22Rv1 (cell line): ENCODE data around the gene COL25A1.
"Not testable (repeated sequence)": the region's sequence is repeated elsewhere in the genome, so short reads cannot be mapped to it uniquely, and the experiment has no call there.

Experiments used
- H3K27ac ChIP-seq: fragments of 450-650 bp; 2 replicates; pipeline ENCODE4 v1.5.1; 2017
- ZFX ChIP-seq: fragments of 450-650 bp; IDR thresholded peaks from 2 replicates; pipeline ENCODE4 v1.6.1; 2017; ENCODE audit warnings: antibody characterized with exemption, borderline replicate concordance
- TF ChIP-seq, protein P1 (sequence below): fragments of 450-650 bp; IDR thresholded peaks from 2 replicates; pipeline ENCODE4 v1.5.1; 2017; ENCODE audit warnings: mild to moderate bottlenecking

Gene COL25A1

GRCh38 chr4:109119852-109120251 lies 182.6 kb downstream of the COL25A1 start:
- TF ChIP-seq, protein P1, sequence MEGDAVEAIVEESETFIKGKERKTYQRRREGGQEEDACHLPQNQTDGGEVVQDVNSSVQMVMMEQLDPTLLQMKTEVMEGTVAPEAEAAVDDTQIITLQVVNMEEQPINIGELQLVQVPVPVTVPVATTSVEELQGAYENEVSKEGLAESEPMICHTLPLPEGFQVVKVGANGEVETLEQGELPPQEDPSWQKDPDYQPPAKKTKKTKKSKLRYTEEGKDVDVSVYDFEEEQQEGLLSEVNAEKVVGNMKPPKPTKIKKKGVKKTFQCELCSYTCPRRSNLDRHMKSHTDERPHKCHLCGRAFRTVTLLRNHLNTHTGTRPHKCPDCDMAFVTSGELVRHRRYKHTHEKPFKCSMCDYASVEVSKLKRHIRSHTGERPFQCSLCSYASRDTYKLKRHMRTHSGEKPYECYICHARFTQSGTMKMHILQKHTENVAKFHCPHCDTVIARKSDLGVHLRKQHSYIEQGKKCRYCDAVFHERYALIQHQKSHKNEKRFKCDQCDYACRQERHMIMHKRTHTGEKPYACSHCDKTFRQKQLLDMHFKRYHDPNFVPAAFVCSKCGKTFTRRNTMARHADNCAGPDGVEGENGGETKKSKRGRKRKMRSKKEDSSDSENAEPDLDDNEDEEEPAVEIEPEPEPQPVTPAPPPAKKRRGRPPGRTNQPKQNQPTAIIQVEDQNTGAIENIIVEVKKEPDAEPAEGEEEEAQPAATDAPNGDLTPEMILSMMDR, result no peak
- no peak for TF ChIP-seq ZFX
- H3K27ac ChIP-seq, result no peak overlapping the region

GRCh38 chr4:109118635-109119034 lies 183.8 kb downstream of the COL25A1 start:
- TF ChIP-seq, protein P1, result no peak
- TF ChIP-seq ZFX, result no peak
- H3K27ac ChIP-seq, result no peak overlapping the region

DNA sequence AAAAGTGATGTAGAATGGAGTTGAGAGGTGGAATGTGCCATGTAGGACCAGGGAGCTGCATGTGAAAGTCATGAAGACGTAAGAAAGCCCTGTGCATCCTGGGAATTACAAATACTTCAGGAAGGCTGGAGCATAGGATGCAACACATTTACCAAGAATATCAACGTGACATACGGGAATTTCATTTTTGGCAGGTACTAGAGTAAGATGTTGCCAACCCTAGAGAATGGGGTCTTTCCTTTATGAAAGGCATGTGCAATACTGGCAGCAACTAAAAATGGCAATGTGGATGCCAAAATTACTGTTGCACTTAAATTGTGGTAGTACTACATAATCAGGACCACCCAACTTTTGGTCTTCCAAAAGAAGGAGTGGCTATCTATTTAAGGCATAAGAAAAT lies 188.0 kb downstream of the COL25A1 start:
- H3K27ac ChIP-seq, result no peak overlapping the region
- TF ChIP-seq, protein P1, result no peak
- TF ChIP-seq ZFX, result no peak

DNA sequence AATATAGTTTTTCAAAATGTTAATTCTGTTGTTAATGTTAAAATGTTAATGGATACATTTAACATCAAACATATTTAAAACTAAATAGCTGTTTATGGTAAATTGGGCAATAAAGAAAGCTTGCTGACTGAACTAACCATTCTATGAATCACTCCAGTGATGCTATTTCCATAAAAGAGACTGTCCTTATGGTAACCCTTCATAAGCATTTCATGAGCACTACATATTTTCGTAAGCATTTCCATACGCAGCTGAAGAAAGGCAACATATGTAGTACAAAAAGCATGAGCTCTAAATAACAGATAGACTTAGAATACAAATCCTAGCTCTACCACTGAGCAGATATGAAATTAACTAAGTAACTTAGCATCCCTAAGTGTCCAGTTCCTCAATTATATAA lies 188.9 kb downstream of the COL25A1 start:
- no peak overlapping the region for H3K27ac ChIP-seq
- no peak for TF ChIP-seq ZFX
- TF ChIP-seq, protein P1, result no peak

DNA sequence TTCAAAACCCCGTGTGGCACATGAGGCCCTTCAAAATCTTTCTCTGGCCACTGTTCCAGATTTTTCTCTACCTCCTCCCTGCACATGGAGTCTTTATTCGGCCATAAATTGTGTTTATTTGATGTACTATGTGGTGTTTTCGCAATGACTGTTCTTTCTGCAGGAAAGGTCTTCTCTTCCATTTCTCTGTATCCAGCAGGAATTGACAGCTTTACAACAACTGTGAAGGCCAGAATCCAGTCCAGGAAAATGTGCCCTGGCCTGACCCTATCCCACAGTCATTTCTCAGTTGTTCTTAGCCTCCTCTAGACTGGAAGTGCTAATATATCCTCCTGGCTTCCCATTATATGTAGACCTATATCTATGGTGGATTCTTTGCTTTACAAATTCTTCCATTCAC lies 191.4 kb downstream of the COL25A1 start:
- H3K27ac ChIP-seq, result no peak overlapping the region
- TF ChIP-seq ZFX, result no peak
- TF ChIP-seq, protein P1, result no peak

- H3K27ac ChIP-seq, result not testable (repeated sequence)
Measured at GRCh38 chr4:109108215-109108614, 194.2 kb downstream of the COL25A1 start.

DNA sequence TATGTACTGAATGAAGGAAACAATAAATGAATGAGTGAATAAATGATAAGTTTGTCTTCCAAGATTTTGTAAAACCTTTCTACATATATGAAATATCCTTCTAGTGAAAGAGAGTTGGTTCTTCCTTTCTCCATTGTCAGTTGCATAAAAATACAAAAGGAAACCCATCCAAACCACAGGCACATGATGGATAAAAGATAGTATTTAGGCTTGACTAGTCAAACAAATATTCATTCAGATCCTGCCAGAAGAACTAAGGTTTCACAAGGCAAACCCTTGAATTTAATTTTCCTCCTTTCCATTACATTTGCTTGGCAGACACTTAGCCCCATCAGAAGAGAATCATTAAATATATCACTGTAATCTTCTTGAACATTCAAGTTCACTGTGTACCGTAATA lies 208.4 kb downstream of the COL25A1 start:
- H3K27ac ChIP-seq, result no peak overlapping the region
- TF ChIP-seq, protein P1, result no peak
- TF ChIP-seq ZFX, result no peak

DNA sequence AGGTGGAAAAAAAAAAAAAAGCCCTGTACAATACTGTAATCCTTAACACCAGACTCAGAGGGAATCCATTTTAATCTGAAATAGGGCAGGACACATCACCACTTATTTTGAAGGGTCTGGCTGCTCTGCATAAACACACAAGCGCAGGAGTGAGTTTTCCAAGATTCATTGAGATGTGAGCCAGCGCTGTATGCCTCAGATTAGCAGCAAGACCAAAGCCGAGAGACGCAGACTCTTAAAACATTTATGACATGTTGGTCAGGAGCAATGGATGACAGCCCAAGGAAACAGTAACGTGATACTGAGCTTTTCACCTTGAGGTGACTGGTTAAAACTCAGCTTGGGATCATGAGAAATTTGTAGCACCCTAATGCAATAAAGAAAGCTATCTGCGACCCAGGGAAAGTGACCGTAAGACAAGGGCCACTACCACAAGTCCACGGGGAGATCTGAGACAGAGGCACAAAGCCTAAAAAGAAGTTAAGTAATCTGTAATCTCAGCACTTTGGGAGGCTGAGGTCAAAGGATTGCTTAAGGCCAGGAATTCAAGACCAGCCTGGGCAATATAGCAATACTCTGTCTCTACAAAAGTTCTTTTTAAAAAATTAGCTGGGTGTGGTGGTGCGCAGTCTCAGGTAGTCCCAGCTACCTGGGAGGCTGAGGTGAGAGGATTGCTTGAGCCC lies 210.6 kb downstream of the COL25A1 start:
- no peak overlapping the region for H3K27ac ChIP-seq
- TF ChIP-seq, protein P1, result no peak
- TF ChIP-seq ZFX, result no peak
